GM11168 (cell line): Measurements from ENCODE around the gene GRIA4.
"Not testable (repeated sequence)": the region's sequence is repeated elsewhere in the genome, so short reads cannot be mapped to it uniquely, and the experiment has no call there.

ENCODE experiments used
- in situ Hi-C: fragments of 300-500 bp; cut with MboI; formaldehyde crosslinking; loops from one replicate; pipeline ENCODE4 v1.12.0; 2022; ENCODE audit warnings: low sequenced_read_pairs; ENCODE audit not compliant: unreplicated experiment

GRIA4 gene

GRCh38 chr11:105713106-105713505, 103.2 kb downstream of the GRIA4 start:
- in situ Hi-C loops, result no loop called here

- in situ Hi-C loops, result no loop called here
These were observed 103.8 kb downstream of the GRIA4 start for GRCh38 chr11:105713696-105714095.

- in situ Hi-C loops, result no loop called here
These were observed 108.8 kb downstream of the GRIA4 start for GRCh38 chr11:105718641-105719040.

- in situ Hi-C loops, result no loop called here
These were observed 109.4 kb downstream of the GRIA4 start for GRCh38 chr11:105719073-105719822.

GRCh38 chr11:105720096-105720495, 110.2 kb downstream of the GRIA4 start:
- in situ Hi-C loops, result no loop called here

- in situ Hi-C loops, result no loop called here
These were observed 113.4 kb downstream of the GRIA4 start for GRCh38 chr11:105723269-105723668.

- in situ Hi-C loops, result no loop called here
These were observed 122.7 kb downstream of the GRIA4 start for GRCh38 chr11:105732611-105733010.

GRCh38 chr11:105734426-105734825, 124.6 kb downstream of the GRIA4 start:
- in situ Hi-C loops, result no loop called here

GRCh38 chr11:105738251-105738650, 128.4 kb downstream of the GRIA4 start:
- in situ Hi-C loops, result no loop called here

- in situ Hi-C loops, result no loop called here
These were observed 129.3 kb downstream of the GRIA4 start for GRCh38 chr11:105738986-105739795.

- in situ Hi-C loops, result no loop called here
These were observed 130.5 kb downstream of the GRIA4 start for GRCh38 chr11:105740164-105740903.

- in situ Hi-C loops, result no loop called here
These were observed 131.7 kb downstream of the GRIA4 start for GRCh38 chr11:105741488-105742020.

GRCh38 chr11:105754260-105754659, 144.4 kb downstream of the GRIA4 start:
- in situ Hi-C loops, result no loop called here

GRCh38 chr11:105754716-105755115, 144.8 kb downstream of the GRIA4 start:
- in situ Hi-C loops, result no loop called here

GRCh38 chr11:105757107-105757506, 147.2 kb downstream of the GRIA4 start:
- in situ Hi-C loops, result no loop called here

- in situ Hi-C loops, result no loop called here
These were observed 153.7 kb downstream of the GRIA4 start for GRCh38 chr11:105763594-105763993.

GRCh38 chr11:105767931-105768330, 158.1 kb downstream of the GRIA4 start:
- in situ Hi-C loops, result no loop called here

- in situ Hi-C loops, result no loop called here
These were observed 159.8 kb downstream of the GRIA4 start for GRCh38 chr11:105769627-105770026.

- in situ Hi-C loops, result not testable (repeated sequence)
These were observed 163.6 kb downstream of the GRIA4 start for GRCh38 chr11:105773452-105773851.

GRCh38 chr11:105774899-105775298, 165.0 kb downstream of the GRIA4 start:
- in situ Hi-C loops, result no loop called here
